TTC549 (cell line): Measurements from ENCODE around the gene SEMA6A.

Source experiments
- FAIRE-seq: peaks from 2 replicates; lab custom pipeline; 2012; peaks lifted over from hg19 to GRCh38; lab: Jason Lieb, UNC

The SEMA6A gene

DNA sequence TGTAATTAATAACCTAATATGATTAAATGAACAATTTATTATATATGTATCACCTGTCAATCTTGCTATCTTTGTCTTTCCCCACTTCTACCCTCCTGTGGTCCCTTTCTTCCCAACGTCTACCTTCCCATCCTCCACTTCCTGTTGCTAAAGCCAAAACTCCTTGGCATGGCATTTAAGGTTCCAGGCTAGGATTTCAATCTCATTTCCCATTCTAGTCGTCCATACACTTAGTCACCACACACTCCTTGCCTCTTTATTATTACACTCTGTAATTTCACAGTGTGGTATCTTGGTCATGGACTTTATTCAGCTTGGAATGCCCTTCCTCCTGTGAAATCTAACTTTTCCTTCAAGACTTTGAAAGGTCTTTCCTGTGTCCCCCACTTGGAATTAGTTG, 115.3 kb downstream of the SEMA6A start:
- no peak for FAIRE-seq

DNA sequence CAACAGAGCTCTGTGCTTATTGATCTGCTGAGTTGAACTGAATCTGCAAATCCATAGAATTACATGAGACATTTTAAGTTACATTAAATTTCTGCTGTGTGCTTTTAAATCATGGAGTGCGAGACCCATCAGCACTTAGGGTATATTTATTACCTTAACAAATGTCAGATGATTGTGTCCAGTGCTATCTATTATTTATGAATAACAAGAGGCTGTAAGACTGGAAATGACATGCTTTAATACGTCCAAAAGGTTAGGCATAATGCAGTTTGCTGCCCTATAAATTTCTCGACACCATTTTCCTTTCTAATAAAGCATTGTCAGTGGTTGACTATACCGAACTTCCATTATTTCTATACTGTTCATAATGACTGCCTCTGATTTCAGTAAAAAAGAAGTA, 117.6 kb downstream of the SEMA6A start:
- FAIRE-seq: no peak

DNA sequence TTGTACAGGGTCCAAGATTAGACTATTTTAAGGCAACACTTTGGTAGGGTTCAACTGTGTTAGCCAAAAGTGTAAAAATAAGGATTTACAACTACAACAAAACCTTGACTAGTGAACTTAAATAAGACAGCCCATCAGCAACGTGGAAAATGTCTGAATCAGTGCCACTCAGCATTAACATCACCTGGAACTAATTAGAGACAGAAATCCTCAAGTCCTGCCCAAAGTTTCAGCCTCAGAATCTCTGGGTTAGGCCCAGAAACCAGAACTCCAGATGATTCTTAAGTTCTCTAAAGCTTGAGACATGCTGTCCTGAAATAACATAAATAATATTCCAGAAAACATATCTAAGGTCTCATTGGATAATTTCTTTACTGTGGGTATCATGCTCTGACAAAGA, 118.6 kb downstream of the SEMA6A start:
- FAIRE-seq: no peak

DNA sequence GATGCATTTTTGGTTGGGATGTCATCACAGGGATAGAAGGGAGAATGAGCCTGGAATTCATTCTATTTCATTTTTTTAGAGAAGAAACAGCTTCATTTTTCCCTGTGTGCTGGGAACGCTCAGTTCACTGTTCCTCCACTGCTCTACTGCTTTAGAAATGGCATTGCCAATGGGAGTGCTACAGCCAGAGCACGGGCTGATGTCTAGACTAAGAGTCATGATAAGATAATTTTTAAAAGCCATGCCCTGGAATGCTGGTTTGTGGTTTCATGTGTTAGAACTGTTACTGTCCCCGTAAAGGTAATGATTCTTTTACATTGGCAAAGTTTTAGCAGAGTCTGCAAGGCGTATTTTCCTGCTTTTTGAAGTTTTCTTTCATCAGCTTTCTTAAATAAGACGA, 119.6 kb downstream of the SEMA6A start:
- no peak for FAIRE-seq

DNA sequence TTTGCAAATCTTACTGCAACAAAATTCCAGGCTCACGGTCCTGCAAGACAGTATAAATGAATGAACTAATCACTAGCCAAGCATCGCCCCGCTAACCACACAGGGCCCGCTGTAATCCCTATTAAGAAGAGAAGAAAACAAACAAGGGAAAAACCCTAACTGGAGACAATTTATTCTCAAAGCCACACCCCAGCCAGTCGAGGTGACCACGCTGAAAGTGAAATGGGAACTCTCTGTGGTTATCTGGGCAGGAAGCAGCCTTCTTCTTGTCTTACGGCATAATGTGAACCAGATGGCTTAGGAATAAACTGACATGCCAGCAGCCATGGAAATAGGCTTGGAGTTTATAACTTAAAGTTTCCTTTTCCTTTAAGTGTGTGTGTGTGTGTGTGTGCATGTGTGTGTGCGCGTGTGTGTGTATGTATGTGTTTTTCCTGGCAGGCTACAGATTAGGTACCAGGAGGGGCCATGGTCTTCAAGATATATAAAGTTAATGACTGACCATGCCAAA, 120.2 kb downstream of the SEMA6A start:
- no peak for FAIRE-seq

DNA sequence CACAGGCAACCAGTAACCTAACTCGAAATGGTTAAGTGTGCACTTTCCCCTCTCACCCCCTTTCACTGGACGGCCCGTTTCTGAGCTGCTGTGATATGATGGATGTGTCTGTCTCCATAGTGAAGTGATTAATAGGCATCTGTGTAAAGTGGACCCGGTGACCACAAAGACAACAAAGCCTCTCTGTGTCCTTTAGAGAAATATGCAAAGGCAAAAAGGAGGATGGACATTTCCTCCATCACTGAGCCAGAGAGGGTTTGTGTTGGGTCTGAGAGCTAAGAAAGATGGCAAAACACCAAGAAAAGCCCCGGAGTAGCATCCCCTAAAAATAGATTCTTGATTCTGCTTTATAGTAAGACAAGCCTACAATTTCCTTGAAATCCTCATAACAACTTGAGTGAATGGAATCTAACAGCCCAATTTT, 120.6 kb downstream of the SEMA6A start:
- FAIRE-seq: no peak

DNA sequence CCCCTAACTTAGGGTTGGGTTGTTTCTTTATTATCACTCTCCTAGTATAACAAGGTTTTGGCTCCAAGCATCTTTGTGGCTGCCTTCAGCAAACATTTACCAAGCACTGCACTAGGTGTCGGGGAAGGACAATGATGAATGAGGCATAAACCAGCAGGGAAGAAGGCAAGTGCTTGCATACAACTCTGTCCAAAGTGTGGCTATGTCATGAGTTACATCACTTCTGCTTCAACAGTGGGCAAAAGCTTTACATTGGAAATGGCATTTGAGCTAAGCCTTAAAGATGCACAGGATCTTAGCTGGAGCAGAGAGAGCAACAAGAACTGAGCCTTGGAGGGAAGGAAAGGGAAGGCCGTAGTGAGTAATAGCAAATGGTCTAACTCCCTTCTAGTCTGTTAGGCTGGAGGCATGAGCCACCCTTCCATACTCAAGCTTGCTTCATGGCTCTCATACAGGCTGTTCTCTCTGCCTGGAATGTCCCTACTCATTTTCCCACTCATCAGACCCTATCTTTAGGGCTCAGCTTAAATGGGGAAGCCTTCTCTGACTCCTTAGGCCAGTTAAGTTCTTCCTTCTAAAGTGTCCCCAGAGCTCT, 121.8 kb downstream of the SEMA6A start:
- no peak for FAIRE-seq

DNA sequence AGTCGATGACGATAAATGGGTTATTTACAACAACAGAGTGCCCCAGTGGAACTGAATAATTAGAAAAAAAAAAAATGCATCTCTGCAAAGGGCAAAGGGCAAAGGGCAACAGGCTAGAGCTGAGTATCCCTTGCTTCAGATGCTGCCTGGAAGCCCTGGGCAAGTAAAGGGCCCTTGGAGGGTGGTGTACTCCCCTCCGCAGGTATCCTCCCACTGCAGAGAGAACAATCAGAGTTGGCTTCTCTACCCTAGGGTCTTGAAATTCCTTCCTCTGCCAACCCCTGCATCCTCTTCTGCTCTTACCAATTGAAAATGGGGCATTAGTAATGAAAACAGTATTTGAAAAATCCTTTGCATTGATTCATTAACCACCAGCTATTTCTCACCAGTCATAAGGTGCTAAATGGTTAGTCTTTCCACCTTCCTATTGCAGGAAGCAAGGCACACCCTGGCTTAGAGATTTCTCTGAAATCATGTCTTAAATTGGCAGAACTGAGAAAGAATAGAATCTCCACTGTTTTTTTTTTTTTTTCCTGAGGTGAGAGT, 122.6 kb downstream of the SEMA6A start:
- FAIRE-seq: no peak

DNA sequence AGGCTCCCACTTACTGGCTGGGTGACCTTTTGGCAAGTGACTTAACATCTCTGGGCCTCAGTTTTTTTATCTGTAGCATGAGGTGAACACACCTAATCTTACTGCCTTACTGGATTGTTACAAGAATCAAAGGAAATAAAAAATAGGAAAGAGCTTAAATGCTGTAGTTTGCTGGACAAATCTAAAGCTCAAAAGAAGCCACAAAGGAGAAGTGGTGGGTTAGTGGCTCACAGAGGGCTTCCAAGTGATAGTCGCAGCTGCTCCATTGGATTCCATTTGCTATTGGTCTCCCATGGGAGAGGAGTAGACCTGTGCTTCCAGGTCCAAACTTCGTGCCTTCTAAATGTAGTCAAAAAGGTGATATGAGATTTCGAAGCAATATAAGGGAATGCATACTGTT, 123.6 kb downstream of the SEMA6A start:
- no peak for FAIRE-seq

DNA sequence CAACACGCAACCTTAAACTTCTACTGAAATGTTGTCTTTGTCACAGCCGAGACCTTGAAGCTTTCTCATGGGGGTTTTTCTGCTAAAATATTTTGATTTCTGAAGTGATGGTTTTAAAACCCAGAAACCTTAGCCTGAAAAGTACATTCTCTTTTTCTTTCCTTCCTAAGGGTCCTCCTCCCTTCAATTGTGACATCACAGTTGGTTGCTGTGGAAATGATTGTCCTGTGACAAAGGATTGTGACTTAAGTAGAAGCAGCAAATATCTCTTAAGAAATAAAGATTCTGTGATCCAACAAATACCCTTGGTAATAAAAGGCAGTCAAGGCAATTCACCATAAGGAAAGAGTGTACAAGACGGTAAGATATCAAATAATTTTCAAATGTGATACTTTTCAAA, 125.2 kb downstream of the SEMA6A start:
- no peak for FAIRE-seq

DNA sequence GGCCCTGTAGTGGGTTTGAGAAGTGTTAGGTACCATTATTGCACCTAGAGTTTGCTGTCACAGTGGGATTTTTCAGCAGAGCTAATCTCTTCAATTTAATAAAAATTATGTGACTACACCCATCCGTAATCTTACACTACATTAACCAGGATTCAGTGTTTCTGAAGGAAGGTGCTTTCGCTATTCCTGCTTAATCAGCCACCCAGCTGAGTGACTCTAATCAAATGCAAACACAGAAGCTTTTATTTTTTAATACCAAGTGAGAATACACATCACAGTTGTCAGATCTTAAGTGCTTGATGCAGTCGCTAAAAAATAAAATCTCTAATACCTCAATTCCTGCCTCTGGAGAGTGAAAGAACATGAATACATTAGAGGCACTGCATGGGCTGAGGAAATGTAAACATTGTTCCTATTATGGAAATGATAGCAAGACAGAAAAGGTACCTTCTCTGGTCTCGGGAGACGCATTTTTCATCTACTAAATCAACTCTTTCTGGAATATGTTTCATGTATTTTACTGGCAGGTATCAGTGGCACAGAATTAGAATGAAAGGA, 125.7 kb downstream of the SEMA6A start:
- FAIRE-seq: no peak

DNA sequence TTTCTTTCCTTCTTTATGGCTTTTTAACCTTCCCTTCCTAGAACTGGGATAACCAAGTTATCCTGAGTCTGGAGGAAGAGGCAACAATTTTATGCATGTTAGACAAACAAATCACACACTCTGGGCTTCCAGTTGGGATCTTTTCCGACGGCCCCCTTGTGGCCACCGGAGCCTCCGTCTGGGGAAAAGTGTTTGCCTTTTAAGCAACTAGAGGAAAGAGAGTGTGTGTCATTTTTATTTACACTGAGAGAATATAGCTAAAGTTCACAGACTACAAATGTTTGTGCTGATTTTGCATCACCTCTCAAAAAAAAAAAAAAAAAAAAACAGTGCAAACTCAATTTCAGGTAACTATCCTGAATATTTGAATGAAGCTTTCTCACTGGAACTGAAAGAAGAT, 126.2 kb downstream of the SEMA6A start:
- no peak for FAIRE-seq

DNA sequence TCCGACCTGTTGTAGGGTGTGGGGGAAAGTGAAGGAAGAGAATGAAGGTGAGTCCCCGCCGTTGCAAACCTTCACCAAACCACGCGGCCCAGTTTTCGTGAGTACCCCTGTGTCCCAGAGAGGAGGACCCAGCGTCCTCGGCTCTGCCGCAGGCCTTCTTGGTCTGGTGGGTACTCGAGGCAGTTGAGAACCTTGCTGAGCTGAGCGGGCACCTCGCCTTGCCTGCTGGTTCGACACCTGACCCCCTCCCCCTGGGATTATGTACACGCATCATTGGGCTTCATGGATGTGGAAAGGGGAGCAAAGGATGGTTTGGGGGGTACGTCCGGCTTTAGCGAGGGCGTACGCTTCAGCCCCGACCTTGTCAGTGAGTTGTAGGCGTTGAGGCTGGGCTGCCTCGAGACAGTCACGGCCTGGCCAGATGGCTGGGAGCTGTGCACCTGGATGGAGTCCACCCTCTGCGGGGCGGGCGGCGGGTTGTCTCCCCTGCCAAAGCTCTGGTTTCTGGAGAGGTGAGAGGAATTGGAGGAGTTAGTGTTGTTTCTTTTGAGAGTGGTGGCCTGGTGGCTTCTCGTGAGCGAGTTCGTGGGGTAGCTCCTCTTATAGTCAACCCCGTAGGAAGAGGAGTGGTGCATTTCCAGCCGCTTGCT, 128.1 kb downstream of the SEMA6A start:
- FAIRE-seq: no peak

DNA sequence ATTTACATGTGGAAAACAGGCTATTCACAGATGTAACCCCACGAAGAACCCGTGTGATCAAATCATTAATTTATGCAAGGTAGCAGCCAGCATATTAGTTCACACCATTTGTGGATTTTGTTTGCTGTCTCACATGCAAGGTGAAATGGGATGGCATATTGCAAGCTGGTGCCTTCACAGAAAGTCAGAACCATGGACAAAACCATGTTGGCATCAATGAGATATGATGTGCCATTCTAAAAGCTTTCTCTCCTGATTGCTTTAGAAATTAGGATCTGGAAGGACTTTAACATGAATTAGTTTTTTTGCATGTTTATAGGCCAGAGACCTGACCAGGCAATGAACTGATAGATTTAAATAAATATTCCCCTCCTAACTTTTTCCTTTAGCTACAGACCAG, 129.3 kb downstream of the SEMA6A start:
- FAIRE-seq: no peak

DNA sequence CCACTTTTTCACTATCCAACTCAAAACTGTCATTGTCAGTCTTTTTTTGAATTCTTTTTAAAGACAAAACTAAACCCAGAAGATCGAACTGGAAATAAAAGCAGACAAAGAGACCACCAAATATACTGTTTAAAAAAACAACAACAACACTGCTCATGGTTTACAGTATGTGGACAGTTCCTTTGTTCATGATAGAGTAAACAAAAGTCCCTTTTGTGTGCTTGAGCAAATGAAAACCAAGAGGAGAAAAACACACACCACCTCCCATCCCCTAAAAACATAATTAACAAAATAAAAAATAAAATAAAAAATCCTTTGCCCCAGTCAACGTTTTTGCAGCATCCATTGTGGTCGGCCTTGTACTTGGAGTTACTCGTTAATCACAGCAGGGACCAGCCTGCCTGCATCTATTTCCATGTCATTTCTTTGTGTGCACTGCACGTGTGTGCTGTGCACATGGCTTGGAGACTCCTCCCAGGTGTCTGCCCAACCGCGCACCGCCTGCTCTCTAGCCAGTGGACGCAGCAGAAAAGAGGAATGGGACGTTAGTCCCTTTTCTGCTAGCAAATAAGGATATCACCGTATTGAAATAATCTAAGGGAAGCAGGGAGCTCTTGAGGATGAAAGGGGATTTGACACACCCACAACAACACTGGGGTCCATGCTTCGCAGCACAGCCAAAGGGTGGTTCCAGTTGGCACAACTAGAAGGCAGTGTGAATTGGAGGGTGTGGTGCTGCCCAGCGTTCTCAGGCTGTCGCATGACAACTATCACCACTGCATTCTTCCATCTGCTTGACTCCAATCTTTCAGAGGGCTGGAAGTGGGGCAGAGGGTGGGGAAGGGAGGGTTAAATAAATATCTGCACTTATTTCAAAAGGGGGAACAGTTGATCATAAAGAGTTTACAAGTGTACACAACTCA, 130.0 kb downstream of the SEMA6A start:
- no peak for FAIRE-seq

DNA sequence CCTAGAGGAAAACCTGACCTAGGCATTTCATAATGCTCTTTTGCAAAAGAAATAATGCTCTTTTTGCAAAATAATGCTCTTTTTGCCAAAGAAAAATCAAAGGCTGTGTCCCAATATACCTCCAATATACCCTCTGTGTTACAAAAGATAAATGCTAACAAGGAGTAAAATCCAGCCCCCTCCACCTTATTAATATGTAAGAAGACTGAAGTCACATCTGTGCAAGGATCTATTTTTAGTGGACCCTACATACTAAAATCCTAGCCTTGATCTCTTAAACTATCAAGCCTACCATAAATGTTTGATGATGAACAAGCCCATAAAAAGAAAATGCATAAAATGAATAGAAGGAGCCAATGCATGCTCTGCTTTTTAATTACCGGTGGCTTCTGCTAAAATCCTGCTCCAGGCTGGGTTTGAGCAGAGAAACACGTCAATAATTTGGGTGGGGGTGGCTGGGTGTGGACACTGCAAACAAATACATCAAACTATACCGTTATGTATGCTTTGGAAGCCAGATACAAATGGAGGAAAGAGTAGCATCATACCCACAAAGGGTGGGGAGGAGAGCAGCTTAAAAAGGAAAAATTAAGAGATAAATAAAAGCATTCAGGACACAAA, 131.6 kb downstream of the SEMA6A start:
- FAIRE-seq: no peak

DNA sequence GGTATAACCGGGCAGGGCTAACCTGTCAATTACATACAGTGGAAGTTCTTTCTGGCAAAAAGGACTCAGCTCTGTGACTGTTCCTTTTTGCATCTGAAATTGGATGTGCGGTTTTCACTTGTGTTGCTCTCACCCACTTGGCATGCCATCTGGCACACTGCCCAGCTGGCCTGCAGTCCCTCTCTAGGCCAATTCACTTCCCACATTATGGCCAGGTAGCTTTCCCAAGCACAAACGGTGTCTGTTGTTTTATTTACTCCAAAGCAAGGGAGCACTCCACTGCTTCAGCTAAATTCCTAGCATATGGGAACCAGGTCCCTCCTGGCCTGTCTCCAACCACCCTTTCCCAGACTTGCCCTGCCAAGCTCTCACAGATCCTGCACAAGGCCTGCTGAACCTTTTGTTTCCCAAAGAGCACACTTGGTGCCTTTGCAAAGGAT, 132.5 kb downstream of the SEMA6A start:
- FAIRE-seq: no peak

DNA sequence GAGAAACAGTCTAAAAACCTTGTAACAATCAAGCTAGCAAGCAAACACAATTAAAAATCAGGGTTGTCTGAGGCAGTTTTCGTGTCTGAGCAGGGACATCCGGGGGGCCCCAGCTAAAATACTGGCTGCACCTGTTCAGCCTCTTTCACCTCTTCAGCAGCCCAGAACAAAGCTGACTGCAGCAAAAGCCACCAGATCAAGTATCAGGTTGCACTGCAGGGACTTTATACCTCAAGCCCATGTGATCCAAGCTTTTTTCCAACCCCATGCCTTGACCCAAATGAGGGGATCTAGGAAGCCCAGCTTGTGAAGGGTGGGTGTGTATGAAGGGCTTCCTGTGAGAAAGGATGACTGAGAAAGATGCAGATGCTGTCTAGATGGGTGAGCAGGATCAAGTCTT, 133.4 kb downstream of the SEMA6A start:
- FAIRE-seq: no peak

DNA sequence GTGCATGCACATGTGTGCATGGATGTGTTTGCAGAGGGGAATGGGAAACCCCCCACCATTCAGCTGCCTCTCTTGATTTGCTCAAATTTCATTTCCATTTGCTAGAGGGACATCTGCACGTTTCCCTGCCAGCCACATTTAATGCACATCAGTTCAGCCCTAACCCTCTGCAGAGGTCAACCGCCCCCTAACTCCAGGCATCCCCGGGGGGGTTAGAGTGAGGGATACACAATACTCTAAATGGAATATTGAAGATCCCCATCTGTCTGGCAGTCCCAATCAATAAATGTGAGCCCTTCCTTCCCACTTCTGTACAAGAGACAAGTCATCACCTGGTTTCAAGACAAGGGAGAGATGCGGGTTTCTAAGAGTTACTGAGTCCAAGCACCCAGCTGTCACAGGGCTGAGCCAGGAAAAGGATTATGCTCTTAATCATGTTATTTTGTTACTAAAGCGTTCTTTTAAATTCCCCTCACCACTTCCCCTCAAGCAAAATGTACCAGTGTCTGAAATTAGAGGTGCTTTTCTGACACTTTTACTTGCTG, 134.1 kb downstream of the SEMA6A start:
- FAIRE-seq: no peak

DNA sequence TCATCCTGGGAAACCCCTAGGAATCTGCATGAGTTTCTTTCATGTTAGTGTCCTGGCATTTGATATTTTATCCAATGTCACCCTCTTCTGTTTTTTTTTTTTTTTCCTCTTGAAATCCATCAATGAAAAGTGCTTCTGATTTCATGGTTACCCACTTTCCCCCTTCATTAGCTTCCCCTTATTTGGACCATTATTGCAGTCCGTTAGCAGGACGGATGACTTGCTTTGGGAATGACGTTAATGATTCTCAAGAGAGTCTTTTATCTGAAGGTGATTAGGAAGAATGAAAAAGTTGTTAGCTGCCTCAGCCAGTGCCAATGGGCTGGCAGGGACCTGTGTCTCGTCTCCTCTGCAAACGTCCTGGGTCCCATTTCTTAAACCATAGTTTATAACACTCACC, 134.7 kb downstream of the SEMA6A start:
- FAIRE-seq: no peak

DNA sequence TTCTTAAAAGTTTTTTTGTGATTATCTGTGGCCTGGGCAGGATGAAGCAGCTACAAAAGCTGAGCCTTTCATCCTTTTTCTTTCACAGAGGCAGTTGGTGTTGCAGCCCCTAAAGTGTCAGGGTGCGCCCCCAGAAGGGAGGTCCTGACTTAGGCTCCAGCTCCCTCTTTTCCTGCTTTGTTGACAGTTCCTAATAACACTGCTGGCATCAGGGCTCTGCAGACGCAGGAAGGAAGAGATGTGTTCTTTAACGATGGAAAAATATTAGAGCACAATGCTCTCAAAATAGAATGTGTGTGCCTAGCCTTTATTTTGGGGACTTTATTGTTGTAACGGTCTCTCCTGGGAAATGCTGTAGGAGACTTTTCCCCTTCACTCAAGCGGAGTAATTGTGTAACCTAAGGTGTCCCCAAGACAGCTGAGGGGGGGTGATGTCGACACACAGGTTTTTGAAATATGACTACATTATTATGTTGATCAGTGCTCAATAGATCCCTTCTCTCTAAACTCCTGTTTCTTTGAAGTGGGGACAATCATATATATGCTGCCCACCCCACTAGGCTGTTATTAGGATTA, 135.6 kb downstream of the SEMA6A start:
- no peak for FAIRE-seq
